ENCODE results near the gene INAFM1. TPM values are rescaled to one million over a fixed set of nuclear protein-coding genes. Genes with fewer than 3 reads are reported as not detected.
A peak's percentile ranks its signal among the peaks of the same experiment; 100 is the strongest.

The INAFM1 gene
- total and polyA plus RNA-seq, 9 of the 15 experiments (the other 6 are each of a cell fraction or from before 2014, with no cell fraction given), result 0.71 to 30.9 (median 3.1) TPM

GRCh38 chr19:47243776-47244547, 30.7 kb upstream of the INAFM1 start (continued):
- TF ChIP-seq AFF1 (IDR thresholded peaks at IDR 0.05; ENCODE audit: low read depth in 1 of 2, partially characterized antibody in 2 of 2) (peak; percentile 78 to 85), ZBED1 (IDR thresholded peaks at IDR 0.05) (peak; percentile 88), CHD4 (IDR thresholded peaks at IDR 0.05; ENCODE audit: insufficient read depth, insufficient replicate concordance, low read depth, low read length, poor library complexity, severe bottlenecking) (peak; percentile 98), DACH1 (IDR thresholded peaks at IDR 0.05; ENCODE audit: partially characterized antibody) (peak; percentile 86), PTBP1 (IDR thresholded peaks at IDR 0.05; ENCODE audit: low read depth, low read length) (peak; percentile 95), BCL6 (CRISPR knock-in tag; IDR thresholded peaks at IDR 0.05) (no peak), MCM5 (IDR thresholded peaks at IDR 0.05; ENCODE audit: low read depth) (peak; percentile 43; the same call in 1 of the 2 replicates), IRF9 (tag; IDR thresholded peaks at IDR 0.05) (peak; percentile 49), TCF7 (IDR thresholded peaks at IDR 0.05; ENCODE audit: borderline replicate concordance) (peak; percentile 83; the same call in 1 of the 2 replicates), SPI1 (IDR thresholded peaks at IDR 0.05; ENCODE audit: borderline replicate concordance, low read depth, low read length) (0 out of 2 replicates have a peak, but pooled peaks have one; percentile 31), UBTF (IDR thresholded peaks at IDR 0.05; ENCODE audit: borderline replicate concordance in 1 of 2, low read depth in 2 of 2, low read length in 2 of 2) (peak; percentile 34 to 77; a peak in 2 of 4 replicates), HNRNPL (IDR thresholded peaks at IDR 0.05; ENCODE audit: low read depth, low read length) (no peak), FOXM1 (IDR thresholded peaks at IDR 0.05; ENCODE audit: low read depth) (peak; percentile 81), FOXM1 (CRISPR knock-in tag; IDR thresholded peaks at IDR 0.05; ENCODE audit: low read depth) (no peak), SIN3A (IDR thresholded peaks at IDR 0.05; ENCODE audit: borderline replicate concordance in 2 of 2, control insufficient read depth in 1 of 2, low read depth in 2 of 2, low read length in 2 of 2) (no peak), C11orf30 (IDR thresholded peaks at IDR 0.05; ENCODE audit: low read depth) (peak; percentile 16; the same call in 1 of the 2 replicates), CBFB (CRISPR knock-in tag; IDR thresholded peaks at IDR 0.05) (peak; percentile 76; the same call in 1 of the 2 replicates), ZNF740 (CRISPR knock-in tag; IDR thresholded peaks at IDR 0.05) (peak; percentile 78), ZNF740 (tag; IDR thresholded peaks at IDR 0.05) (no peak; a peak in 1 of 4 replicates)

Measured in K562 (cell line).